NB4 (cell line): Measurements from ENCODE around the gene SLC1A4.

Experiments
- POLR2A ChIP-seq: IDR thresholded peaks from 2 replicates; pipeline ENCODE4 v1.6.1; 2011; ENCODE audit warnings: mild to moderate bottlenecking; ENCODE audit not compliant: insufficient read length; ENCODE audit errors: extremely low read depth
- TF ChIP-seq, protein P1 (sequence below): IDR thresholded peaks from one replicate; pipeline ENCODE4 v1.5.1; 2012; ENCODE audit warnings: low read depth, low read length
- TF ChIP-seq, protein P2 (sequence below): IDR thresholded peaks from 2 replicates; pipeline ENCODE4 v1.6.1; 2011; ENCODE audit warnings: low read depth, low read length

GRCh38 chr2:64958556-64958955, 30.6 kb upstream of the SLC1A4 start:
- TF ChIP-seq, protein P1, sequence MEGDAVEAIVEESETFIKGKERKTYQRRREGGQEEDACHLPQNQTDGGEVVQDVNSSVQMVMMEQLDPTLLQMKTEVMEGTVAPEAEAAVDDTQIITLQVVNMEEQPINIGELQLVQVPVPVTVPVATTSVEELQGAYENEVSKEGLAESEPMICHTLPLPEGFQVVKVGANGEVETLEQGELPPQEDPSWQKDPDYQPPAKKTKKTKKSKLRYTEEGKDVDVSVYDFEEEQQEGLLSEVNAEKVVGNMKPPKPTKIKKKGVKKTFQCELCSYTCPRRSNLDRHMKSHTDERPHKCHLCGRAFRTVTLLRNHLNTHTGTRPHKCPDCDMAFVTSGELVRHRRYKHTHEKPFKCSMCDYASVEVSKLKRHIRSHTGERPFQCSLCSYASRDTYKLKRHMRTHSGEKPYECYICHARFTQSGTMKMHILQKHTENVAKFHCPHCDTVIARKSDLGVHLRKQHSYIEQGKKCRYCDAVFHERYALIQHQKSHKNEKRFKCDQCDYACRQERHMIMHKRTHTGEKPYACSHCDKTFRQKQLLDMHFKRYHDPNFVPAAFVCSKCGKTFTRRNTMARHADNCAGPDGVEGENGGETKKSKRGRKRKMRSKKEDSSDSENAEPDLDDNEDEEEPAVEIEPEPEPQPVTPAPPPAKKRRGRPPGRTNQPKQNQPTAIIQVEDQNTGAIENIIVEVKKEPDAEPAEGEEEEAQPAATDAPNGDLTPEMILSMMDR, result no peak
- TF ChIP-seq, protein P2, sequence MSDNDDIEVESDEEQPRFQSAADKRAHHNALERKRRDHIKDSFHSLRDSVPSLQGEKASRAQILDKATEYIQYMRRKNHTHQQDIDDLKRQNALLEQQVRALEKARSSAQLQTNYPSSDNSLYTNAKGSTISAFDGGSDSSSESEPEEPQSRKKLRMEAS, result no peak
- TF ChIP-seq POLR2A, result no peak
